GM10248 (cell line): Measurements from ENCODE around the gene SLC34A1.
A peak's percentile ranks its signal among the peaks of the same experiment; 100 is the strongest.
"Not testable (repeated sequence)": the region's sequence is repeated elsewhere in the genome, so short reads cannot be mapped to it uniquely, and the experiment has no call there.

ENCODE experiments used
- CTCF ChIA-PET: fragments of 300-600 bp; sonication (Branson Sonifier 250); formaldehyde crosslinking; extraction: SDS; loops from one replicate; lab custom pipeline; 2021; ENCODE audit warnings: antibody characterized with exemption; lab: Yijun Ruan, JAX
- POLR2A ChIA-PET: fragments of 350-650 bp; sonication (Branson Sonifier 250); formaldehyde crosslinking; extraction: SDS; loops from one replicate; lab custom pipeline; 2020; ENCODE audit warnings: antibody characterized with exemption; lab: Yijun Ruan, JAX
- DNase-seq: peaks from one replicate; pipeline ENCODE4 v3.0.0; 2012; ENCODE audit errors: extremely low spot score
- CTCF ChIP-seq: IDR thresholded peaks from 2 replicates; pipeline ENCODE4 v1.5.1; 2012; ENCODE audit warnings: mild to moderate bottlenecking, low read depth; ENCODE audit errors: extremely low read depth, missing control alignments, control extremely low read depth

SLC34A1 gene

GRCh38 chr5:177357459-177358351 is 26.5 kb upstream of the SLC34A1 start, which contains the start of gene RGS14:
RGS14 (plus strand) TSS chr5:177357924; CDS start chr5:177358025, 101 bp downstream.
- TF ChIP-seq CTCF: no peak
- ChIA-PET POLR2A (interaction anchor here (0.6 to 0.9 kb wide), 2 partner anchors 32 to 71 kb away, joined by 5 to 12 read pairs; no protein-coding TSS in a partner anchor), CTCF (interaction anchor here (1.0 to 35.5 kb wide), 8 partner anchors 16 to 98 kb away, joined by 3 to 734 read pairs (median 5); partner anchors contain the start of gene SLC34A1)
- peak; percentile 92 for DNase-seq

GRCh38 chr5:177358370-177358819 is 25.8 kb upstream of the SLC34A1 start:
- TF ChIP-seq CTCF: no peak
- no peak for DNase-seq
- ChIA-PET POLR2A (interaction anchor here (0.5 to 0.9 kb wide), 3 partner anchors 31 to 71 kb away, joined by 4 to 12 read pairs (median 5); no protein-coding TSS in a partner anchor), CTCF (interaction anchor here (1.1 to 35.5 kb wide), 8 partner anchors 16 to 97 kb away, joined by 3 to 734 read pairs (median 4); partner anchors contain the start of gene SLC34A1)

- CTCF ChIA-PET: interaction anchor here (1.2 to 35.5 kb wide), 8 partner anchors 17 to 246 kb away, joined by 3 to 734 read pairs (median 5); partner anchors contain the start of gene SLC34A1
- POLR2A ChIA-PET: no interaction called here
- DNase-seq: no peak
- TF ChIP-seq CTCF: no peak
These were observed 24.8 kb upstream of the SLC34A1 start for GRCh38 chr5:177359451-177359851.

- TF ChIP-seq CTCF: no peak
- no peak for DNase-seq
- CTCF ChIA-PET: interaction anchor here (1.2 to 35.5 kb wide), 6 partner anchors 16 to 247 kb away, joined by 4 to 734 read pairs (median 15); partner anchors contain the start of gene SLC34A1
- POLR2A ChIA-PET: no interaction called here
These were observed 24.4 kb upstream of the SLC34A1 start for GRCh38 chr5:177359860-177360259.

GRCh38 chr5:177360740-177361139 is 23.5 kb upstream of the SLC34A1 start:
- CTCF ChIA-PET: interaction anchor here (1.0 to 35.5 kb wide), 12 partner anchors 17 to 248 kb away, joined by 3 to 734 read pairs (median 5); partner anchors contain the start of gene SLC34A1

GRCh38 chr5:177361418-177362291 is 22.6 kb upstream of the SLC34A1 start:
- ChIA-PET CTCF (interaction anchor here (1.0 to 35.5 kb wide), 13 partner anchors 10 to 249 kb away, joined by 3 to 734 read pairs (median 3); partner anchors contain the start of genes LMAN2 and SLC34A1), POLR2A (interaction anchor here (0.5 to 1.5 kb wide), 4 partner anchors 9 to 148 kb away, joined by 3 to 6 read pairs (median 6); partner anchors contain the start of genes DOK3 and LMAN2)
- no peak for TF ChIP-seq CTCF
- no peak for DNase-seq

More at GRCh38 chr5:177360740-177361139, 23.5 kb upstream of the SLC34A1 start:
- POLR2A ChIA-PET: interaction anchor here (0.6 kb wide), 1 partner anchor 12 kb away, joined by 6 read pairs; no protein-coding TSS in a partner anchor
- not testable (repeated sequence) for DNase-seq
